Measurements from ENCODE around the gene RNF2.

GRCh38 chr1:185083818-185084217 lies 38.5 kb downstream of the RNF2 start:
- TF ChIP-seq, protein P1, sequence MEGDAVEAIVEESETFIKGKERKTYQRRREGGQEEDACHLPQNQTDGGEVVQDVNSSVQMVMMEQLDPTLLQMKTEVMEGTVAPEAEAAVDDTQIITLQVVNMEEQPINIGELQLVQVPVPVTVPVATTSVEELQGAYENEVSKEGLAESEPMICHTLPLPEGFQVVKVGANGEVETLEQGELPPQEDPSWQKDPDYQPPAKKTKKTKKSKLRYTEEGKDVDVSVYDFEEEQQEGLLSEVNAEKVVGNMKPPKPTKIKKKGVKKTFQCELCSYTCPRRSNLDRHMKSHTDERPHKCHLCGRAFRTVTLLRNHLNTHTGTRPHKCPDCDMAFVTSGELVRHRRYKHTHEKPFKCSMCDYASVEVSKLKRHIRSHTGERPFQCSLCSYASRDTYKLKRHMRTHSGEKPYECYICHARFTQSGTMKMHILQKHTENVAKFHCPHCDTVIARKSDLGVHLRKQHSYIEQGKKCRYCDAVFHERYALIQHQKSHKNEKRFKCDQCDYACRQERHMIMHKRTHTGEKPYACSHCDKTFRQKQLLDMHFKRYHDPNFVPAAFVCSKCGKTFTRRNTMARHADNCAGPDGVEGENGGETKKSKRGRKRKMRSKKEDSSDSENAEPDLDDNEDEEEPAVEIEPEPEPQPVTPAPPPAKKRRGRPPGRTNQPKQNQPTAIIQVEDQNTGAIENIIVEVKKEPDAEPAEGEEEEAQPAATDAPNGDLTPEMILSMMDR (IDR thresholded peaks at IDR 0.05 in 8 of 11, conservative IDR thresholded peaks at IDR 0.05 in 3 of 11), result no peak
- TF ChIP-seq POLR2A (IDR thresholded peaks at IDR 0.05), result no peak
- no peak for TF ChIP-seq POLR2AphosphoS5 (IDR thresholded peaks at IDR 0.05)
